Mesothelial cell of epicardium (in vitro differentiated cells): ENCODE measurements around the gene ATP5F1D. TPM values are rescaled to one million over a fixed set of nuclear protein-coding genes. Genes with fewer than 3 reads are reported as not detected.

Experiments
- DNase-seq, 2 experiments: peaks; one replicate each; pipeline ENCODE4 v3.0.0; 2021; ENCODE audit warnings: low spot score in 2 of 2; ENCODE audit not compliant: unreplicated experiment in 2 of 2
- H3K27ac Mint-ChIP-seq: 2 replicates; pipeline ENCODE4 v1.8.0; 2021; ENCODE audit warnings: mixed read lengths
- H3K27me3 Mint-ChIP-seq: 2 replicates; pipeline ENCODE4 v1.8.0; 2021; ENCODE audit warnings: low read depth, mixed read lengths
- H3K36me3 Mint-ChIP-seq: 2 replicates; pipeline ENCODE4 v1.8.0; 2021; ENCODE audit warnings: mixed read lengths
- H3K4me1 Mint-ChIP-seq: 2 replicates; pipeline ENCODE4 v1.8.0; 2021; ENCODE audit warnings: mixed read lengths
- H3K4me3 Mint-ChIP-seq: 2 replicates; pipeline ENCODE4 v1.8.0; 2021; ENCODE audit warnings: mild to moderate bottlenecking, moderate library complexity, mixed read lengths
- H3K9me3 Mint-ChIP-seq: 2 replicates; pipeline ENCODE4 v1.8.0; 2021; ENCODE audit warnings: mixed read lengths
- CTCF ChIP-seq: fragments of 200-600 bp; sonication (generic); IDR thresholded peaks from one replicate; pipeline ENCODE4 v1.5.0; 2021; ENCODE audit warnings: antibody characterized with exemption; ENCODE audit not compliant: unreplicated experiment
- total RNA-seq: library from RNA; stranded (reverse); gene quantifications from 3 replicates; pipeline ENCODE4 v1.2.1, GENCODE V29; 2021

Gene ATP5F1D
- total RNA-seq, 1 donor from 2014 or later, result 108 TPM

- Mint-ChIP-seq H3K9me3 (no peaks in the 10 kb centered on the region), H3K36me3 (peaks cover 3% of the 10 kb centered on the region), H3K4me1 (peaks cover under 1% of the 10 kb centered on the region), H3K27me3 (no peaks in the 10 kb centered on the region), H3K27ac (no peak overlapping the region), H3K4me3 (no peak overlapping the region)
- DNase-seq, result no peak
- TF ChIP-seq CTCF, result no peak
Measured at GRCh38 chr19:1223018-1223855, 18.3 kb upstream of the ATP5F1D start.

- no peak overlapping the region for H3K27ac Mint-ChIP-seq
Measured at GRCh38 chr19:1224047-1224825, 17.3 kb upstream of the ATP5F1D start.

GRCh38 chr19:1224847-1225246 is 16.7 kb upstream of the ATP5F1D start:
- H3K9me3 Mint-ChIP-seq, result no peaks in the 10 kb centered on the region
- no peaks in the 10 kb centered on the region for H3K4me1 Mint-ChIP-seq
- no peak overlapping the region for H3K4me3 Mint-ChIP-seq
- TF ChIP-seq CTCF, result no peak
- H3K36me3 Mint-ChIP-seq, result peaks cover 3% of the 10 kb centered on the region
- no peaks in the 10 kb centered on the region for H3K27me3 Mint-ChIP-seq
- H3K27ac Mint-ChIP-seq, result no peak overlapping the region
- no peak for DNase-seq

More at GRCh38 chr19:1224047-1224825, 17.3 kb upstream of the ATP5F1D start:
- peaks cover 3% of the 10 kb centered on the region for H3K36me3 Mint-ChIP-seq
- no peaks in the 10 kb centered on the region for H3K9me3 Mint-ChIP-seq
- no peaks in the 10 kb centered on the region for H3K4me1 Mint-ChIP-seq
- no peak for DNase-seq
- H3K27me3 Mint-ChIP-seq, result no peaks in the 10 kb centered on the region
- H3K4me3 Mint-ChIP-seq, result no peak overlapping the region
- no peak for TF ChIP-seq CTCF

DNA sequence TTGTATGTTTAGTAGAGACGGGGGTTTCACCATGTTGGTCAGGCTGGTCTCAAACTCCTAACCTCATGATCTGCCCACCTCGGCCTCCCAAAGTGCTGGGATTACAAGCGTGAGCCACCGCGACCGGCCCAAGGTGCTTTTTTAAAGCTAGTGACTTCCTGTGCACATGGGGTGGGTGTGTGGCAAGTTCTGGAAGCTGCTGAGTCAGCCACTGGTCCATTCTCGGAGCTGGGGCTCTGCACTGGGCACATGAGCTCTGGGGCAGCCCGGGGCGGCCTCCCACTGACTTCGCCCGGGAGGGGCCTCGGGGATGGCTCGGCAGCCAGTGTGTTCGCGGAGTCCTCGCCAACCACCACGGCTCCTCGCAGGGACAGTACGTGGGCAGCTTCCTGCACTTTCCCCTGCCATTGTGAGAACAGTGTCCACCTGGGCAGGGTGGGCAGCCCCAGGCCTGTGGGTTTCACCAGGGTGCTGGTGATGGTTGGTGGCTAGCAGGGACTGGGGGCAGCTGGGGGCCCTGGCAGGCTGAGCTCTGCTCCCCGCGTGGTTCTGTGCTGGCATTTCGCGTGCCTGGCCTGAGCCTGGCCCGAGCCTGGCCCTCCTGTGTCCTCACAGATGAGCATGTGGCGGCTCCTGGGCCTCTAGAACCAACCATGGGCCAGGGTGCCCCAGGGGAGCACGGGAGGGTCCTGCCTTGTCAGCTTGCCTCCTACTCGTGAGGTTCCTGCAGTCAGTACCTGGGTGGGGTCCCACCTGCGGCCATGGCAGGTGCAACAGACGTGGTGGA is 15.9 kb upstream of the ATP5F1D start:
- no peak for DNase-seq
- no peaks in the 10 kb centered on the region for H3K4me1 Mint-ChIP-seq
- H3K27ac Mint-ChIP-seq, result no peak overlapping the region
- H3K27me3 Mint-ChIP-seq, result no peaks in the 10 kb centered on the region
- no peak for TF ChIP-seq CTCF
- no peak overlapping the region for H3K4me3 Mint-ChIP-seq
- H3K36me3 Mint-ChIP-seq, result peaks cover 3% of the 10 kb centered on the region
- no peaks in the 10 kb centered on the region for H3K9me3 Mint-ChIP-seq

DNA sequence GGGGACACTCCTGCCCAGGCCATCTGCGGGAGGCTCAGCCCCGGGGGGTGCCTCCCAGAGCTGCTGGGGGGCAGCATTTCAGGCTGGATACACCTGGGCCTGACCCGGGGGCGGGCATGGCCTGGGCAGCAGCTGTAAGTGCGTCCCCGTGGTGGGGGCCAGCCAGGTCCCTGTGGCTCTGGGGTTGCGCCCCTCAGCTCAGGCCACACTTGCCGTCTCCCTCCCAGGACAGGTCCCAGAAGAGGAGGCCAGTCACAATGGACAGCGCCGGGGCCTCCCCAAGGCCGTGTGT is 15.4 kb upstream of the ATP5F1D start:
- no peak for TF ChIP-seq CTCF
- H3K27ac Mint-ChIP-seq, result no peak overlapping the region

More for the DNA sequence above, 15.4 kb upstream of the ATP5F1D start:
- peaks cover 3% of the 10 kb centered on the region for H3K36me3 Mint-ChIP-seq
- H3K9me3 Mint-ChIP-seq, result no peaks in the 10 kb centered on the region
- no peak for DNase-seq
- H3K4me3 Mint-ChIP-seq, result no peak overlapping the region
- H3K27me3 Mint-ChIP-seq, result no peaks in the 10 kb centered on the region
- peaks cover 2% of the 10 kb centered on the region for H3K4me1 Mint-ChIP-seq
